NCI-H1694 treated with DMSO at 0.1 percent for 48 hours (cell line): ENCODE measurements around the gene PRDM11.

Experiments
- DNase-seq: peaks from one replicate; lab custom pipeline; 2025; lab: John Stamatoyannopoulos, UW

Gene PRDM11

GRCh38 chr11:45158210-45158731, 11.8 kb downstream of the PRDM11 start:
- no peak for DNase-seq

GRCh38 chr11:45158891-45159605, 12.6 kb downstream of the PRDM11 start:
- DNase-seq = no peak

- no peak for DNase-seq
Observed at GRCh38 chr11:45159781-45160365, 13.4 kb downstream of the PRDM11 start.

- DNase-seq = no peak
Observed at GRCh38 chr11:45161252-45162063, 15.0 kb downstream of the PRDM11 start.

- DNase-seq = no peak
Observed at GRCh38 chr11:45162064-45162375, 15.6 kb downstream of the PRDM11 start.

GRCh38 chr11:45162916-45163879, 16.8 kb downstream of the PRDM11 start:
- no peak for DNase-seq

- peak; percentile 41 for DNase-seq
Observed at GRCh38 chr11:45163956-45164575, 17.6 kb downstream of the PRDM11 start.

- DNase-seq = no peak
Observed at GRCh38 chr11:45165386-45165785, 18.9 kb downstream of the PRDM11 start.

GRCh38 chr11:45165806-45166603, 19.6 kb downstream of the PRDM11 start:
- DNase-seq = no peak

GRCh38 chr11:45166604-45166897, 20.1 kb downstream of the PRDM11 start:
- no peak for DNase-seq

- no peak for DNase-seq
Observed at GRCh38 chr11:45167283-45167682, 20.8 kb downstream of the PRDM11 start.

GRCh38 chr11:45168366-45169130, 22.1 kb downstream of the PRDM11 start:
- no peak for DNase-seq

GRCh38 chr11:45169310-45170072, 23.1 kb downstream of the PRDM11 start:
- no peak for DNase-seq

- DNase-seq = no peak
Observed at GRCh38 chr11:45170484-45170883, 24.0 kb downstream of the PRDM11 start.

GRCh38 chr11:45171550-45171949, 25.1 kb downstream of the PRDM11 start:
- no peak for DNase-seq

GRCh38 chr11:45173064-45173463, 26.6 kb downstream of the PRDM11 start:
- DNase-seq = no peak

- DNase-seq = no peak
Observed at GRCh38 chr11:45174168-45174835, 27.9 kb downstream of the PRDM11 start.

GRCh38 chr11:45174963-45175362, 28.5 kb downstream of the PRDM11 start:
- no peak for DNase-seq

GRCh38 chr11:45176996-45177395, 30.6 kb downstream of the PRDM11 start:
- no peak for DNase-seq
